ENCODE results near the gene ACSS3. TPM values are rescaled to one million over a fixed set of nuclear protein-coding genes. Genes with fewer than 3 reads are reported as not detected.

ACSS3 gene
- total RNA-seq, 6 experiments from 2014 or later = 39.7 to 112 (median 56.5) TPM

- no peak for TF ChIP-seq POLR2A (IDR thresholded peaks at IDR 0.05)
- TF ChIP-seq, protein P1, sequence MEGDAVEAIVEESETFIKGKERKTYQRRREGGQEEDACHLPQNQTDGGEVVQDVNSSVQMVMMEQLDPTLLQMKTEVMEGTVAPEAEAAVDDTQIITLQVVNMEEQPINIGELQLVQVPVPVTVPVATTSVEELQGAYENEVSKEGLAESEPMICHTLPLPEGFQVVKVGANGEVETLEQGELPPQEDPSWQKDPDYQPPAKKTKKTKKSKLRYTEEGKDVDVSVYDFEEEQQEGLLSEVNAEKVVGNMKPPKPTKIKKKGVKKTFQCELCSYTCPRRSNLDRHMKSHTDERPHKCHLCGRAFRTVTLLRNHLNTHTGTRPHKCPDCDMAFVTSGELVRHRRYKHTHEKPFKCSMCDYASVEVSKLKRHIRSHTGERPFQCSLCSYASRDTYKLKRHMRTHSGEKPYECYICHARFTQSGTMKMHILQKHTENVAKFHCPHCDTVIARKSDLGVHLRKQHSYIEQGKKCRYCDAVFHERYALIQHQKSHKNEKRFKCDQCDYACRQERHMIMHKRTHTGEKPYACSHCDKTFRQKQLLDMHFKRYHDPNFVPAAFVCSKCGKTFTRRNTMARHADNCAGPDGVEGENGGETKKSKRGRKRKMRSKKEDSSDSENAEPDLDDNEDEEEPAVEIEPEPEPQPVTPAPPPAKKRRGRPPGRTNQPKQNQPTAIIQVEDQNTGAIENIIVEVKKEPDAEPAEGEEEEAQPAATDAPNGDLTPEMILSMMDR (IDR thresholded peaks at IDR 0.05) = no peak
- Histone ChIP-seq H3K4me3 (no peak overlapping the region), H3K27ac (no peak overlapping the region), H3K4me1 (peaks cover 0 to 18% (median 5%) of the 10 kb centered on the region in 4 donors), H3K36me3 (no peaks in the 10 kb centered on the region), H3K9me3 (no peaks in the 10 kb centered on the region), H3K27me3 (no peaks in the 10 kb centered on the region)
- no peak for DNase-seq
- WGBS (ENCODE audit: insufficient coverage, low coverage, low lambda C conversion rate, missing lambda C conversion rate) = 77% methylated on average over 4 of the region's 4 CpGs
- no peak for ATAC-seq
- intact Hi-C loops (cut with DNase I) = no loop called here
Observed at GRCh38 chr12:81212996-81213696, 135.3 kb downstream of the ACSS3 start.

GRCh38 chr12:81216739-81217138, 138.9 kb downstream of the ACSS3 start:
- intact Hi-C loops (cut with DNase I) = no loop called here
- Histone ChIP-seq H3K27me3 (no peaks in the 10 kb centered on the region), H3K36me3 (no peaks in the 10 kb centered on the region), H3K27ac (no peak overlapping the region), H3K9me3 (no peaks in the 10 kb centered on the region), H3K4me3 (no peak overlapping the region), H3K4me1 (no peaks in the 10 kb centered on the region)
- ATAC-seq = no peak
- TF ChIP-seq, protein P1 (IDR thresholded peaks at IDR 0.05) = no peak
- no peak for TF ChIP-seq POLR2A (IDR thresholded peaks at IDR 0.05)
- WGBS (ENCODE audit: insufficient coverage, low coverage, low lambda C conversion rate, missing lambda C conversion rate) = 92% methylated on average over 3 of the region's 3 CpGs
- no peak for DNase-seq

DNA sequence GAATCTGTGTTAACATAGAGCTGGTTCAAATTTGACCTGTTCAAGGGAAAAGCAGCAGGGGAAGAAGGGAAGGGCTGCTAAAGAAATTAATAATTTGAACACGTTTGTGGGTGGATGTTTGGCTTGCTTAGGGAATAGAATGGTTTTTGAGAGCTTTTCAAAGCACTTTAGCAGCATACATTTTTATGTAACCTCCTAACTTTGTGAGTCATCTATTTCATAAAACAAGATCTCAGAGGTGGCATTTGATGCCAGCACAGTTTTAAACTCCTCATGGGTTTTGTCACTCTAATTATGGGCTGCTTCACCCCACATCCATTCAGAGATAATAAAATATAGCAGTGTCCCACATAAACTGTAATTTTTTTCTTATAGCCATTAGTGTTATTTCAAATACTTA, 143.8 kb downstream of the ACSS3 start:
- no peak overlapping the region for H3K27ac ChIP-seq
- H3K4me1 ChIP-seq = no peaks in the 10 kb centered on the region
- no peaks in the 10 kb centered on the region for H3K36me3 ChIP-seq
- no peak for DNase-seq
- TF ChIP-seq POLR2A (IDR thresholded peaks at IDR 0.05) = no peak
- TF ChIP-seq, protein P1 (IDR thresholded peaks at IDR 0.05) = no peak
- ATAC-seq = no peak
- WGBS (ENCODE audit: insufficient coverage, low coverage, low lambda C conversion rate, missing lambda C conversion rate) = 44% methylated on average over 1 of the region's 1 CpG
- no peaks in the 10 kb centered on the region for H3K27me3 ChIP-seq
- no peak overlapping the region for H3K4me3 ChIP-seq
- intact Hi-C loops (cut with DNase I) = no loop called here
- no peaks in the 10 kb centered on the region for H3K9me3 ChIP-seq

DNA sequence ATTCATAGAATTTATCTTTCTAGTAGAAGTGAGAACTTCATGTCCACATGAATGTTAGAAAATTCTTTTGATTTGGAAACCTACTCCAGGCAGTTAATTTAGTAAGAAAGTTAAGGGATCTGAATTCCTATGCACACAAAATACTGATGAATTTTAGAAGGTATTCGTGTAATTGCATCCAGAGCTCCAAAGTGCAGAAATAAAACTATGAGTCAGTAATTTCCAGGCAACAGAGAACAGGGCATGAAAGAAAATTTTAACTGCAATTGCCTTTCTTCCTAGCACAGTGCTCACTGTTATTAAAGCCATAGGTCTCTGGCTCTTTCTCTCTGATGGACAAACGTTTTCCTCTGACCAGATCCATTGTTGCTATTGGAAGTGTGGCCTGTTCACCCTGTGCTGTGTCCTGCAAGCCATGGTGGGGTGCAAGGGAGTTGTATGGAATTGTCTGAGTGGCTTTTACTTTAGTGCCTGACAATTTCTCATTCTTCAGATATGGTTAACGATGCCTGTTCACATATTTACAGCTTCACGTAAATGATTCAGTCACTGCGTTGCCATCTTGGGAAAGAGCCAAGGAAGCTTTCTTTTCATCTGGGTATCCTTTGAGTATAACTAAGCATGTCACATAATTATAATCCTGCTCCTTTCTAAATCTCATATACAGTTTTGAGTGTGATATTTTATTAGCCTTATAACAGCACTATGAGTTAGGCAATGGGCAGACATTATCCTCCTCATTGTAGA, 145.1 kb downstream of the ACSS3 start:
- no peak for ATAC-seq
- no peaks in the 10 kb centered on the region for H3K27me3 ChIP-seq
- H3K9me3 ChIP-seq = no peaks in the 10 kb centered on the region
- DNase-seq = no peak
- intact Hi-C loops (cut with DNase I) = no loop called here
- no peaks in the 10 kb centered on the region for H3K36me3 ChIP-seq
- H3K4me1 ChIP-seq = no peaks in the 10 kb centered on the region
- H3K27ac ChIP-seq = no peak overlapping the region
- TF ChIP-seq POLR2A (IDR thresholded peaks at IDR 0.05) = no peak
- TF ChIP-seq, protein P1 (IDR thresholded peaks at IDR 0.05) = no peak
- no peak overlapping the region for H3K4me3 ChIP-seq
- 60% methylated on average over 5 of the region's 5 CpGs for WGBS (ENCODE audit: insufficient coverage, low coverage, low lambda C conversion rate, missing lambda C conversion rate)
